GM21390 (cell line): ENCODE measurements around the gene KCNK10.

Experiments
- ATAC-seq: cut with Tn5 transposase; IDR thresholded peaks from one replicate; pipeline ENCODE4 v1.9.1; 2021; ENCODE audit not compliant: unreplicated experiment

KCNK10 gene

DNA sequence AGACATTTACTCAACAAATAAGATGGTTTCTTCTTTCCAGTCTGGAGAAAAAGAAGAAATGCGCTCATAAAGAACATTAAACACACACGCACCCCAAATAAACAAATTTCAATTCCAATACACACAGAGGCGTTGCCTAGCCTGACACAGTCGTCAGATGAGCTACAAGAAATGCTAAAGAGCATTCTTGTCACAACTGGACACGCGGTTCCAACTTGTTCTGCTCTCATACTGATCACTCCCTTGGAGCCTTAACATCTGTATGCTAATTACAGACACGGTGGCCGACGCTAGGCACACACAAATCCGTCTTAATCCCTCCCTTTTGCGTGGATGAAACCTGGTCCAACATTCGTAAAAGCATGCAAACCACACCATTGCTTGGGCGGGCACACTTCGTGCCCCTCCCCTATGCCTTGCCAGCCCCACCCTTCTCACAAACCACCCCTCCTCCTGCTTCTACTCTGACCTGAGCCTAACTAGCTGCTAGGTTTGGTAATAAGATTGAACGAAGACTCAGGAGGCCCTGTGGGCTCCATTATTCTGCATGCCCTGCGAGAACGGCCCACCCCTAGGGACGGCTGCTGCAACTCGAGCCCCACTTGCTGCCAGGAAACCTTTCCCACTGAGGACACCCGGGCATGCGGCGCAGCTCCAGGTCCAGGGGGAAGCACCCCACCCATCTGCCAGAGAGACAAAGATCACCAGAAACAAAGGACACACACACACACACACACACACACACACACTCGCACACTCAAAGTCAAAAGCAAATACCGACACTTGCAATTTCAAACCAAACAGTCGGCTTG lies 1.2 kb downstream of the KCNK10 start:
- ATAC-seq: no peak

DNA sequence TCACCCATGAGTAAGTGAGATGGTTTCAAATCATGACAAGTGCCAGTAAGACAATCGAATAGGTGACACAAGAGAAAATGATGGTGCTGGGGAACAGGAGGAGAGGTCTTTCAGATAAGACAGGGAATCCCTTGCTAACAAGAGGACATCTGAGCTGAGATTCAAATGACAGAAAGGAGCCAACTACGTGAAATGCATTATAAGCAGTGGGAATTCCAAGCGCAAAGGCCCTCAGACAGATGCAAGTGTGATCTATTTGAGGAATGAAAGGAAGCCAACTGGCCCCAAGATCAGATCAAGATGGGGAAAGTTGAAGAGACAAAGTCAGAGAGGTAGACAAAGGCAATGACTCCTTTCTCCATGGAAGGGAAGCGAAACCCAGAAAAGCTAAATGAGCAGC lies 4.7 kb downstream of the KCNK10 start:
- no peak for ATAC-seq

DNA sequence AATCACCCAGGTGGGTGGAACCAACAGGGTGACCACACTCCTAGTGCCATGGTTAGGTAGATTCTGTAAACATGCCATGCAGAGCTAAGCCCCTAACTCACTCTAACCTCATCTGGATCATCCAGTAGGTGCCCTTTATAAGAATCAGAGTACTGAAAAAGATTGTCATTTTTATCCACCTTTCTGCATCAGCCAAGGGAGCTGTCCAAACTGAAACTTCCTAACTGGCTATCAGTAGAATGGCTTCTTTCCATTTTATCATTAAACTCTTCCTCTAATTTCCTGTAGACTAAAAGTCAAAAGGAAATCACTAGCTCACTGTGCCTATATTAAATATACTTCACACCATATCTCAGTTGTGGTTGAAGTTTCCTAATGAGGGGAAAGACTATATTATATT lies 6.5 kb downstream of the KCNK10 start:
- no peak for ATAC-seq

DNA sequence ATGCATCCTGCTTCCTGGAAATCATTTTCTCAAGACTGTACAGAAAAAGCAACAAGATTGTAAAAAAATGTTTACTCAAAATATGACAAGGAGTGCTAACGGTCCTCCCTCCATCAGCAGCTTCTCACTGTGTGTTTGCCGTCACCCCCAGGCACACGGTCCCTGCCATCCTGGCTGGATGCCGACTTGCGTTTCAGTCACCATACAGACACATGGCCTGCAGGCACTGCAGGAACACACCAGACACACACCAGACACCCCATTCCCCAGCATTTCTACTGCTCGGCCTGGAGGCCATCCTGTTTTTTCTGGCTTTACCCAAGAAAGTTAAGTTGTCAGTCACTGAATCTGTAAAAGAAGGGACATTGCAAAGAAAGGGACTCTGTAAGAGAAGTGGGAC lies 10.8 kb downstream of the KCNK10 start:
- no peak for ATAC-seq

DNA sequence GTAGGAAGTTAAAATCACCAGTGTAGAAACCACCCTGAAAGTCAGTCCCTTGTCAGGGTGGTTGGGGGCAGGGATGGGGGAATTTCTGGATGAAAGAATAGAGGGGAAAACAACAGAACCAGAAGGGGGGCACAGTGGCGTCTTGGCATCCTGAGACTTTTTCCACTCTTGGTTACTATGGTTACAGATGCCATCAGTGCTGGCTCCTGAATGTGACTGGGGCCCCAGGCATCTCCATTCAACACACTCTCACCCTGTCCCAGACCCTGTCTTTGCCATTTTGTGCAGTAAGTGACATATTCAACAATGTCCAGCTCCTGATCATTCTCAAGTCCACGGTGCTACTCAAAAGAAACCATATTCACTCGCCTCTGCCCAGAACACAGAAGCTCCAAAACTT lies 11.3 kb downstream of the KCNK10 start:
- no peak for ATAC-seq

DNA sequence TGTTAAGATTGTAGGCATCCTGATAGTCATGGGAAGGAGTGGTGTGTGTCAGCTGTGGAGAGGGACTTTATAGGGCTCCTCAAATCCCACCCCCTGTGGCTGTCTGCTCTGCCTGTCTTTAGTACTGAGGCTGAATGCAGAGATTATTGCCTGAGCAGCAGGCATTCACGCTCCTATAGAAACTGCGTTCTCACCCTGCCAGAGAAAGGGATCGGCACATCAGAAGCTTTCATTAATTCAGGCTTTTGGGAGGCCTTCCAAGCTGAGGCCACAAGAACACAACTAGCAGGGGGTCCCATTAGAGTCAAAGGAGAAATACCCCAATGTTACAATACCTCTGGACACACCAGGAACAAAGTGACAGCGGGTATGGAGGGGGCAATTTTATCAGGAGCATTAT lies 12.6 kb downstream of the KCNK10 start:
- ATAC-seq: no peak

DNA sequence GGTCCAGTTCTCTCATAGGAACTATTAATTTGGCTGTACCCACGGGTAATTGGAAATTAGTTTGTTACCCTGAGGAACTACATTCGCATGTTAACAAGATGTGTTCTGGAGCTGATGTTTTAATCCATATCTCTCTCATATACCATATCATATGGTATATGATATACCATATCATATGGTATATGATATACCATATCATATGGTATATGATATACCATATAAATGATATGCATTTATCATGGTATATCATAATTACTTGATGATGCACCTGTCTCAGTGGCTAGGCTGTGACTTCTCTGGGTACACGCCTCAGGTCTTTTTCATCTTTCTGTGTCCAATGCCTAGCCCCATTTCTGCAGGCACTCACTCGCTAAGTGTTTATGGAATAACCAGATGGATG lies 13.0 kb downstream of the KCNK10 start:
- ATAC-seq: no peak

DNA sequence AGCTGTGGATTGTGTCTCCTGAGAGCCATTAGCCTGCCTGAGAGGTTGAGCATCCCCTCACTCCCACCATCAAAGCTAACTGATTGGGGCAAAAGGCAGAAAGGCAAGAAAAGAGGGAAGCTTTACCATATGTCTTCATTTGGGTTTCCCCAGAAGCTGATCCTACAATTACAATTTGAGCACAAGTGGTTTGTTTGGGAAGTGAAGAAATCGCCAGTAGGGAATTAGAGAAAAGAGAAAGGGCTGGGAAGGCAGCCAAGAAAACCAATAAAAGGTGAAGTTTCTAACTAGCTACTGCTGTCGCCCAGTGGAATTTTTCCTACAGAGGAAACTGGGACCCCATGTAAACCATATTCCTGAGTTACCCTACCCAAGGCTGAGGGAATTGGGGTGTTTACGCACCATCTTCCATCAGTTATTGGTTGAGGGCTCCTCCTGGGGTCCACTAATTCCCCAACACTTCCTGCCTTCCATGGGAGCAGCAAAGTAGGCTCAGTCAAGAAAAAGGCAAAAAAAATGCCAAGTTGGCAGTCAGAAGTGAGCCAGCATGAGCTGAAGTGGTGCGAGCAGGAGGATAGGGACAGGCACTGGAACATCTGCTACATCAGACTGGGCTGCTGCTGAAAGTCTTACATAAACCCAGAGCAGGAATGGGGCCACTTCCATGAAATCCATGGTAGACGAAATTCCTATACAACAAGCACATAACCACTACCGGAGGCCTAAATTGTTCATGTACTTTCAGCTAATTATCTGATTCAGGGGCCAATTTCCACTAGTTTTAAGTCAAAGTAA lies 17.3 kb downstream of the KCNK10 start:
- ATAC-seq: no peak

DNA sequence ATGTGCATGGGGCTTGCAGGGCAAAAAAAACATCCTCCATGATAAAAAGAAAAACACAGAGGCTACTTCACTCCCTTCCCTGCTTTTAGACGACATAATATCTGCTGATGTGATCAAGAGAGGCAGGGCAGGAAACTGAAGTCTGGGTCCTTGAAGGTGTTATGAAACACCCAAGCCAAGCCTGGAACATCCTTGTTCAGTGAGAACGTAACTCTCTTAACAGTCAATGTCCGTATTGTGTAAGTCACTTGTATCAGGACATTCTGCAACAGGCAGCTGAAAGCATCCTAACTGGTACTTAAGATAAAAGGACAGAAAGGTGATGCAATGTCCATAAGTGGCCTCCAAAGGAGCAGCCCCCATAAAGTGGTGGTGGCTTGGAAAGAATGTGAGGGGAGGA lies 20.0 kb downstream of the KCNK10 start:
- ATAC-seq: no peak

DNA sequence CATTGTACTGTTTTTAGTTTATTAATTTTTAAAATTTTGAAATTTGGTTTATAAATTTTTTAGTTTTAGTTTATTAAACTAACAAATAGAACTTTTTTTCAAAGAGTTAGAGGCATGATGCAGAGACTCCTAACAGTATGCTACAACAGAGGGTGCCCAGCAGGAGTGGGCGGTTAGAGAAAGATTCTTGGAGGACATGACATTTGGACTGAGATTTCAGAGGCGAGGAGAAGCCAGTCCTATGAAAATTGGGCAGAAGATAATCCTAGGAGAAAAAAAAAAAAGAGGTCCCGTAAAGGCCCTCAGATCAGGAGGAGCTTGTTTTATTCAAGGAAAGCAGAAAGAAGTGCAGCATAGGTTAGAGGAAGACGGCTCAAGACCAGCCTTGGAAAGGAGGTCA lies 21.7 kb downstream of the KCNK10 start:
- no peak for ATAC-seq

DNA sequence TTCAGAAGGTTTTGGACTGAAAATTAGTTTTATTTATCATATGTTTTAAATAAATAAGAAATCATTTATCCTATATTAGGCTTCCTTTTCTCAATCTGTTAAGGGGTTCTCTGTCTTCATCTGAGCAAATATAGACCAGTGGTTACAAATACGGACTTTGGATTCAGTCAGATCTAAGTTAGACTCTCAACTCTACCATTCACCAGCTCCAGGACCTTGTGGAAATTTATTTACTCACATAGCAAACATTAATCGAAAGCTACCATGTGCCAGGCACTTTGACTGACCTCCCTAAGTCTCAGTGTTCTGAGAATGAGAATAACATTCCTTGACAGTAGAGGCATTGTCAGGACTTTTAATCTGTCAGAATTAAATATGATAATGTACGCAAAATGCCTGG lies 22.3 kb downstream of the KCNK10 start:
- no peak for ATAC-seq

DNA sequence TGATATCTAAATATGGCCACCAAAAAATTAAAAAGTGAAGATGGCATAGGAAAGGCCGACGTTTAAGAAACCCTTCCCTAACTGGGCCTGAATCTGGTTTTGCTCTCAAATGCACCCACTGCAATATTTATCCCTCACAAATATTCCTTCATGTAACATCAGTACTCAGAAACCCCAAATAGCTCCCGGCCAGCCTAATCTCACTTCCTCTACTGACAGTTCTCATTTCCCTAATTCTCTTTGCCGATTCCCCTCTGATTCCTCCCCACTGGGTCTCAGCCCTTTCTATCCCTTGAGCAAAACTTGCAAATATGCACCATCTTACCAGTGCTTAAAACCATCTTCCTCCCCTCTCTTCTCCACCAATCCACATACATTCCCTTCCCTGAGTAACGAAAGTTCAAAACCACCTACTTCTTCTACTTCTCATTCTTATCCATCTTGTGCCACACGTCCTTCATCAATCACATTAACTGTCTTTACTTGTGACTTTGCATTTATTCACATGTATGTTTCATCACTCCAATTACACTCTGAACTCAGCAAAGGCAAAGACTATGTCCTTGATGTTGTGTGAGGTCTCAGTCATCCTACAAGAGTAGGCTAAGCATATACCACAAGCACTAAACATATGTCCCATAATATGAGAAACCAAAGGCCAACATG lies 23.1 kb downstream of the KCNK10 start:
- peak; percentile 64 for ATAC-seq

DNA sequence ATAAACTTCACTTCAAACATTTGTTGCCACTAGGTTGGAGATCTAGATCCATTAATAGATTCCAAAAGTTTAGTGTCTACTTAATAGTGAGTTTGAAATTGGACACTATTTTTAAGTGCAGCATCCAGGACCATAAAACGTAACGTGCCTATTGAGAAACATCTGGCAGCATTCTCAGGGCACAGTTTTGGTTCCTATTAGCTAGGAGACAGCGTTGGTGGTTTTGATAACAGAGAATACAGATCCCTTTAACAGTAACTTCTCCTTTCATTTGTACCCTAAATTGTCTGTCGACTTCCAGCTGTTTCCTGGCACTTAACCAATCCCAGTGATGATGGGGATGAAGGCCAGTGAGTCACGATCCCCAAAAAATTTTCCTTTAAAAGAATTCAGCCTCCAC lies 25.8 kb downstream of the KCNK10 start:
- ATAC-seq: no peak

DNA sequence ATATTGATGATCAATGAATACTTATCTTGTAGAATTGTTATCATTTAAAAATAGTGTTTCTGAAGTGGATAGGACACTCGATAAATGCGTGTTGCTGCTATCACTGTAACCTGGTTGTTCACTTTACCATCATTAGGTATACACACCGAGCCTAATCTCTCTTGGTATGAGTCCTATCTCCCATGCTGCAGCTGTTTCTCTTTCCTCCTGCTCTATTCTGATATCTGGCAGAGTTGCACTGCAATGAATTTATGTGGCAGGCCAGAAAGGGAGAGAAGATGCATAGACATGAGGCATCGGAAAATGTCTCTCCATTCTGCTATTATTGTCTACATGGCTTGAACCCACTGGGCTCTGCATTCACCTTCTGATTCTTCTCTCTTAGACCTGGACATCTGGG lies 26.7 kb downstream of the KCNK10 start:
- no peak for ATAC-seq

DNA sequence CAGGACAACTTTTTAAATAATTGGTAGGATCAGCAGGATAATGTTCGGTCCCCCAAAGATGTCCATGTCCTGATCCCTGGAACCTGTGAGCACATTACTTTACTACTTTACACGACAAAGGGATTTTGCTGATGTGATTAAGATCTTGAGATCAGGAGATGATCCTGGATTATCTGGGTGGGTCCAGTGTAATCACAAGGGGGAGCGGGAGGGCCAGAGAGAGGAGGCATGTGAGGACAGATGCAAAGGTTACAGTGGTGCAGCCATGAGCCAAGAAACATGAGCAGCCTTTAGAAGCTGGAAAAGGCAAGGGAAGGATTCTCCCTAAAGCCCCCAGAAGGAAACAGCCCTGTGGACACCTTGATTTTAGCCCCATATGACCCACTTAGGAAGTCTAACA lies 33.1 kb downstream of the KCNK10 start:
- no peak for ATAC-seq

DNA sequence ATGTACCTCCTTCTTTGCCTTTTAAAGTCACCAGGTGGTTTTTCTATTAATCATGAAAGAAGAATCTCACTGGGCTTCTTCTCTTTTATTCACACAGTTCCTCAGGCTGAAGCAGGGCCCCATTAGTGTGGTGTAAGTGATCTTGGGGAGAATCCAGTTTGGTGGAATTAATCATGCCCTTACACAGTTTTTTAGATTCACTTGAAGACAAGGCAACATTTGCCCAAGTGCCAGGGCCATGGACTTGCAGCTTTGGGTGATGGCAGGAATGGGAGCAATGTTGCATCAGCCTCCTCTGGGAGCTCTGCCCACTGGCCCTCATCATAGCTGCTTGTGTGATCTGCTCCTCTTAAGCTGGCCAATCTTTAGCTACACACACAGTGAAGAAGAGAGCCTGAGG lies 33.8 kb downstream of the KCNK10 start:
- no peak for ATAC-seq

DNA sequence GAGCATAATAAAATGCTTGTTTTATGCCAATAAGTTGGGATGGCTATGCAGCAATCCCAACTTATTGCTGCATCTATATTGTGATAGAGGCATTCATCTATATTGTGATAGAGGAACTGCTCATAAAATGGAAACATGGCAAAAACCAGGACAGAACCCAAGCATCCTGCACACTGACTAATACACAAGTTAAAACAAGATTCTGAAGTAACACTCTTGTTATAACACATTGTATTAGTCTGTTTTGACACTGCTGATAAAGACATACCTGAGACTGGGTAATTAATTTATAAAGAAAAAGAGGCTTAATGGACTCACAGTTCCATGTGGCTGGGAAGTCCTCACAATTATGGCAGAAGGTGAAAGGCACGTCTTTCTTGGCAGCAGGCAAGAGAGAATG lies 36.8 kb downstream of the KCNK10 start:
- ATAC-seq: no peak

DNA sequence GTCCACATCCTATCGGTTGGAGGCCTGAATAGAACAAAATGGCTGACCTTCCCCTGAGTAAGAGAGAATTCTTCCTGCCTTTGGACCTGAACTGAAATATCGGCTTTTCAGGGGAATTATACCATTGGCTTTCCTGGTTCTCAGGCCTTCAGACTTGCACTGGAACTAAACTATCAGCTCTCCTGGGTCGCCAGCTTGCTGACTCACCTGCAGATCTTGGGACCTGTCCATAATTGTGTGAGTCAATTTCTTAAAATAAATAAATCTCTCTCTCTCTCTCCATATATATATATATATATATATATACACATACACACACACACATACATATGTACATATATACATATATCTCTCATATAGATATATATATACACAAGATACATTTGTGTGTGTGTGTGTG lies 41.6 kb downstream of the KCNK10 start:
- no peak for ATAC-seq

DNA sequence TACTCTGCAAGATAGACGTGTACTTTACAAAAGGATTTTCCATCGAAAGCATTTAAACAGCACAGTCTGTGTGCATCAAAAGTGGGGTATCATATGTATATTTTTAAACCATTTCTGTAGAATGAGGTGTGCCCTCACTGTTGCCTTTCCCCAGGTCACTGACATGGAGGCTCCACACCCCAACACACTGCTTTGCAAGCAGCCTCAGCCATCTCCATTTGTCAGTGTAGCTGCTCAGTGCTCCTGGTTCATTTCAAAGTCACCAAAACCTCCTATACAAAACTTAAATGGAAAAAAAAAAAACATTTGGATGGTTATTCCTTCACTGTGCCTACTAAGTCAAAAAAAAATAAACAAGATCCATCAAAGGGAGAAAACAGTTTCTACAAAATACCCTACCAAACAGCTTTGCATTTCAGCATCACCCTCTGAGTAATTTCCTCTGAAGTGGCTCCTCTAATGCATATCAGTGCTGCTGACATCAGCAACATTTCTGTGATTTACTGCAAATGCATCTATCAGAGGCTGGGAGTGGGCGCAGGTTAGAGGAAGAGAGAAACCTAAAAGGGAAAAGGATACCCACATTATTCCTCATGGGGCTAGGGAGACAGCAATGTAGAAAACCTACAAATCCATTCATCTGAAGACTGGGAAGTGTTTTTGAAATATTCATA lies 46.0 kb downstream of the KCNK10 start:
- ATAC-seq: no peak

DNA sequence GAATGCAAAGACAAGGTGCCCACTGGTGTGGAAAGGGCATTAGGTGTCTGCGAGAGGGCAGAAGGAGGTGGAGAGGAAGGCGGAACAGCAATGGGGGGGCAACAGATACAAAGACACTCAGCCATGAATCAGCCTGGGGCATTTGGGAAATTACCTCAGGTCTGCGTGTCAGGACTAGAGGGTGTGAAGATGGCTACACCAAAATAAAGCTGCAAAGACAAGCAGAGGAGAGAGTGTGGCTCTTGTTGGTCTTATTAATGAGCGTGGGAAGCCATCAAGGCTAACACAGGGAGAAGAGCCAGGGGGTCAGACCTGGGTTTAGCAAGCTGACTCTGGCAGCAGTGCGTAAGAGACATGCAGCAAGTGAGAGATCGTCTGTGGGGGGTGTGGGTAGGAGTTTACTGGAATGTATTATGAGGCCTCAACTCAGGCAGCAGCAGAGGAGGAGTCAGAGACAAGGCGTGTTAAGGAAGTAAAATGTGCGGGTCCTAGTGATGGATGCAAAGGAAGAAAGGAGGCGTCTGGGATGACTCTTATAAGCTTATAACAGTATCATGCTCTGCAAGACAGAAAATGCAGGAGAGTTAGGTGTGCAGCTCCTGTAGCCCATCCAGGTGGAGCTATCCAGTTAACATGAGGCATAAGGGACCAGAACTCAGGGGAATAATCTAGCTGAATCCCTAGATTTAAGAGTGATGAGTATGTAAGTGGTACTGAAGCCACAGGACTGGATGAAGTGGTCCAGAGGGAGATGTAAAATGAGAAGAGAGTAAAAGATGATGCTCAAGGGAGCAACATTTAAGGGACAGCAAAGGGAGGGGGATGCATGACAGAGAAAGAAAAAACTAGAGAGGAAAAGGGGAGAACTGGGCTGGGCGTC lies 50.4 kb downstream of the KCNK10 start:
- no peak for ATAC-seq
